Endothelial cell of umbilical vein (primary cell): ENCODE results near the gene ERAL1. TPM values are rescaled to one million over a fixed set of nuclear protein-coding genes. Genes with fewer than 3 reads are reported as not detected.

Experiments
- BruUV-seq: library from RNA; stranded (reverse); fragments of 400-500 nt; replicated peaks from 2 replicates; lab custom pipeline; 2021; lab: Mats Ljungman, UMichigan
- CTCF ChIA-PET: fragments of 300-600, 350-600 bp; sonication (Branson Sonifier 250); formaldehyde crosslinking; loops from one replicate; lab custom pipeline; 2021; ENCODE audit warnings: antibody characterized with exemption, inconsistent platforms; lab: Charles Lee
- POLR2A ChIA-PET: fragments of 300-600, 350-600 bp; sonication (Branson Sonifier 250); formaldehyde crosslinking; loops from one replicate; lab custom pipeline; 2021; ENCODE audit warnings: antibody characterized with exemption, inconsistent platforms; lab: Charles Lee
- DNase-seq: peaks from one replicate; pipeline ENCODE4 v3.0.0-alpha.2; 2011; ENCODE audit warnings: low read depth, low spot score
- FAIRE-seq: peaks from 2 replicates; lab custom pipeline; 2011; peaks lifted over from hg19 to GRCh38; lab: Jason Lieb, UNC
- H2AFZ ChIP-seq: 2 replicates; pipeline ENCODE4 v1.6.0; 2012; ENCODE audit warnings: low read depth, low read length, control low read depth, inconsistent platforms
- H3K27ac ChIP-seq: 2 replicates; pipeline ENCODE4 v1.5.1; 2011; ENCODE audit warnings: low read depth, mild to moderate bottlenecking, control low read depth, low read length, moderate library complexity; ENCODE audit not compliant: insufficient read depth
- H3K27me3 ChIP-seq, 2 experiments: 2 replicates each; pipeline versions ENCODE4 v1.6.0 to v1.6.1; 2011; ENCODE audit warnings: low read length in 2 of 2, mixed read lengths in 1 of 2; ENCODE audit not compliant: control insufficient read depth in 2 of 2, insufficient read depth in 2 of 2
- H3K36me3 ChIP-seq, 2 experiments: 2 replicates in 1 of 2; 3 replicates in 1 of 2; pipeline ENCODE4 v1.5.1; 2011; ENCODE audit warnings: low read length in 2 of 2, mild to moderate bottlenecking in 1 of 2, moderate library complexity in 1 of 2; ENCODE audit not compliant: control insufficient read depth in 2 of 2, insufficient read depth in 2 of 2; ENCODE audit errors: extremely low read depth in 1 of 2
- H3K4me1 ChIP-seq: 3 replicates; pipeline ENCODE4 v1.5.1; 2011; ENCODE audit warnings: mild to moderate bottlenecking, low read length; ENCODE audit not compliant: control insufficient read depth, insufficient read depth; ENCODE audit errors: extremely low read depth
- H3K4me2 ChIP-seq: 2 replicates; pipeline ENCODE4 v1.6.1; 2011; ENCODE audit warnings: low read length, control low read depth, mixed read lengths; ENCODE audit not compliant: insufficient read depth
- H3K4me3 ChIP-seq, 3 experiments: fragments of 200-600 bp in 1 of 3; sonication (generic), shearing (Covaris generic) in 1 of 3; replicated peaks in 1 of 3; 2 replicates each; pipeline ENCODE4 v1.5.1; 2011 to 2016; ENCODE audit warnings: control low read depth in 3 of 3, low read length in 3 of 3, mild to moderate bottlenecking in 2 of 3, inconsistent platforms in 1 of 3, low read depth in 1 of 3, moderate library complexity in 1 of 3; ENCODE audit not compliant: insufficient read depth in 1 of 3
- H3K79me2 ChIP-seq: 2 replicates; pipeline ENCODE4 v1.6.0; 2012; ENCODE audit warnings: low read length, inconsistent platforms; ENCODE audit not compliant: control insufficient read depth, insufficient read depth
- H3K9ac ChIP-seq: replicated peaks from 2 replicates; pipeline ENCODE3; 2011; ENCODE audit warnings: low read length, control low read depth; ENCODE audit not compliant: insufficient read depth; ENCODE audit errors: extremely low read depth
- H3K9me1 ChIP-seq: replicated peaks from 3 replicates; pipeline ENCODE4 v1.6.0; 2011; ENCODE audit warnings: mild to moderate bottlenecking, low read length; ENCODE audit not compliant: control insufficient read depth, insufficient read depth; ENCODE audit errors: extremely low read depth
- H3K9me3 ChIP-seq: replicated peaks from 2 replicates; pipeline ENCODE4 v1.5.1; 2012; ENCODE audit warnings: low read length, inconsistent platforms; ENCODE audit not compliant: control insufficient read depth, insufficient read depth
- H4K20me1 ChIP-seq: replicated peaks from 2 replicates; pipeline ENCODE3; 2011; ENCODE audit warnings: mild to moderate bottlenecking, low read length; ENCODE audit not compliant: control insufficient read depth, insufficient read depth; ENCODE audit errors: extremely low read depth
- EZH2 ChIP-seq: IDR thresholded peaks from 2 replicates; pipeline ENCODE4 v1.6.1; 2012; ENCODE audit warnings: borderline replicate concordance, low read depth, mild to moderate bottlenecking, moderate library complexity, low read length, inconsistent platforms; ENCODE audit not compliant: severe bottlenecking
- FOS ChIP-seq: IDR thresholded peaks from 2 replicates; pipeline ENCODE4 v1.6.1; 2011; ENCODE audit warnings: mild to moderate bottlenecking, low read length, moderate library complexity, borderline replicate concordance; ENCODE audit not compliant: insufficient read depth
- GATA2 ChIP-seq: IDR thresholded peaks from 2 replicates; pipeline ENCODE4 v1.7.0; 2011; ENCODE audit warnings: low read depth, mild to moderate bottlenecking, moderate library complexity, mixed read lengths, low read length; ENCODE audit not compliant: insufficient read length, insufficient read depth
- JUN ChIP-seq: IDR thresholded peaks from 2 replicates; pipeline ENCODE4 v1.6.1; 2011; ENCODE audit warnings: borderline replicate concordance, low read depth; ENCODE audit not compliant: insufficient read length, insufficient read depth
- MYC ChIP-seq: IDR thresholded peaks from one replicate; pipeline ENCODE4 v1.6.1; 2011; ENCODE audit warnings: mild to moderate bottlenecking, low read depth, low read length
- POLR2A ChIP-seq: IDR thresholded peaks from 2 replicates; pipeline ENCODE4 v1.6.1; 2012; ENCODE audit warnings: low read depth, mild to moderate bottlenecking, control low read depth, low read length
- POLR2AphosphoS5 ChIP-seq: IDR thresholded peaks from 2 replicates; pipeline ENCODE4 v1.6.1; 2012; ENCODE audit warnings: low read depth, mild to moderate bottlenecking, control low read depth, low read length, moderate library complexity; ENCODE audit not compliant: insufficient read depth
- dilution Hi-C: fragments of 300-500 bp; cut with MboI; formaldehyde crosslinking; loops from one replicate; pipeline ENCODE4 v1.15.0; 2019; ENCODE audit warnings: low sequenced_read_pairs; ENCODE audit not compliant: extremely low pct_ligation_motif_present
- intact Hi-C: fragments of 100-400 bp; cut with micrococcal nuclease; formaldehyde crosslinking; loops from one replicate; pipeline ENCODE4 v1.10.0; 2022
- polyA plus RNA-seq, 4 experiments: library from polyadenylated mRNA; depleted of rRNA in 3 of 4; stranded (reverse) in 3 of 4; unstranded in 1 of 4; fragments of >200 nt; gene quantifications; 2 replicates each; pipeline versions ENCODE4 v1.2.1 to v1.2.3, GENCODE V29; 2011 to 2012; ENCODE audit warnings: missing spikeins in 1 of 4
- total RNA-seq: library from RNA; stranded (reverse); gene quantifications from 2 replicates; pipeline ENCODE4 v1.2.3, GENCODE V29; 2021
- TF ChIP-seq, protein P1 (sequence below): IDR thresholded peaks from 2 replicates; pipeline ENCODE4 v1.6.1; 2011; ENCODE audit not compliant: insufficient read depth, insufficient read length
- TF ChIP-seq, protein P2 (sequence below), 2 donors: IDR thresholded peaks; 1 replicate in 1 of 2; 2 replicates in 1 of 2; pipeline ENCODE4 v1.5.1; 2011; ENCODE audit warnings: low read length in 2 of 2, mild to moderate bottlenecking in 2 of 2, moderate library complexity in 2 of 2, control low read depth in 1 of 2, inconsistent platforms in 1 of 2, low read depth in 1 of 2; ENCODE audit not compliant: insufficient read depth in 1 of 2; ENCODE audit errors: extremely low read depth in 1 of 2

The ERAL1 gene
- total and polyA plus RNA-seq, 2 donors (not counting 3 experiments of a cell fraction or from before 2014, with no cell fraction given) = 58.0 to 86.6 TPM

DNA sequence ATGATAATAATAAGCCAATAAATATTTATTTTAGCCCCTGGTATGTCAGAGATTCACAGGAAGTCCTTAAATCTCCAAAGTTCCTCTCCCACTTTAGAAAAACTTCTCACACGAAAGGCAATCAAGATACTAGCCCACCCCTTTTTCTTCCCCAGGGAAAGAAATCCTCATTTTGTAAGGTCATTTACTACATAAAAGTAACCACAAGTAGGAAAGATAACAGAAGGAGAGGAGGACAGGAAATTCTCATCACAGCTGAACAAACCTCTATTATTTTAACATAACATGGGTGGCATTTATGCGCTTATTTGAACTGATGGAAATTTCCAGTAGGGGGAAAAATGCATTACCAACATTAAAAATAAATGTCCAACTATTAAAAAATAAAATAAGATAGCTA, 15.6 kb upstream of the ERAL1 start:
- DNase-seq (peak; percentile 54), FAIRE-seq (no peak)
- Histone ChIP-seq H3K4me1 (peaks cover 19% of the 10 kb centered on the region), H3K4me2 (peak overlapping the region; percentile 42), H3K36me3 (no peaks in the 10 kb centered on the region), H3K27ac (no peak overlapping the region), H3K4me3 (no peak overlapping the region), H3K9ac (no peak overlapping the region), H2AFZ (no peak overlapping the region), H3K27me3 (no peaks in the 10 kb centered on the region), H3K9me3 (no peaks in the 10 kb centered on the region), H3K9me1 (no peaks in the 10 kb centered on the region), H3K79me2 (peaks cover 71% of the 10 kb centered on the region), H4K20me1 (peaks cover 3% of the 10 kb centered on the region)
- dilution Hi-C loops (no loop called here), intact Hi-C loops (no loop called here)
- TF ChIP-seq POLR2A = no peak
- no peak for TF ChIP-seq JUN
- TF ChIP-seq, protein P1, sequence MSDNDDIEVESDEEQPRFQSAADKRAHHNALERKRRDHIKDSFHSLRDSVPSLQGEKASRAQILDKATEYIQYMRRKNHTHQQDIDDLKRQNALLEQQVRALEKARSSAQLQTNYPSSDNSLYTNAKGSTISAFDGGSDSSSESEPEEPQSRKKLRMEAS = no peak
- TF ChIP-seq POLR2AphosphoS5 = no peak
- TF ChIP-seq MYC = no peak
- no peak for TF ChIP-seq GATA2
- no peak for TF ChIP-seq EZH2
- POLR2A ChIA-PET = no interaction called here
- CTCF ChIA-PET = interaction anchor here (1.1 to 7.3 kb wide), 2 partner anchors 42 to 76 kb away, joined by 4 to 130 read pairs; no protein-coding TSS in a partner anchor
- no TSS peak for BruUV-seq

DNA sequence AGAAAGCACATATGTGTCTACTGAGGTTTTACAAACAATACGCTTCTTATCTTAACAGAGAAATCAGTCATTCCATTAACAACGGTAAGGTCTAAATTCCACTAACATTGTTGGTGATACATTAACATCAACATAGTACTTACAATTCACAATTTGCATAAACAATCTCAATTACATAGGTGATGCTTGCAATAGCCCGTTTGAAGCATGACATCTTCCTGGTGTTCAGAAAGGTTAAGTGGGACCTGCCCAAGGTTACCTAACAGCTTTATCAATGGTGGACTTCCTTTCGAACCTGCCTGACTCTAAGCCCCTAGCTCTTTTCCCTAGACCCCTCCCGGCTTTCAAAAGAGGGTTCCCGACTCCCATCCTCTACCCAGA, 12.9 kb upstream of the ERAL1 start:
- ChIA-PET POLR2A (interaction anchor here (1.2 to 1.7 kb wide), 3 partner anchors 29 to 99 kb away, joined by 4 to 8 read pairs (median 6); no protein-coding TSS in a partner anchor), CTCF (interaction anchor here (0.6 to 7.3 kb wide), 16 partner anchors 10 to 275 kb away, joined by 3 to 130 read pairs (median 5); partner anchors contain the start of genes FLOT2 and TLCD1)
- Histone ChIP-seq H3K4me2 (peak overlapping the region; percentile 91), H3K27ac (peak overlapping the region; percentile 54), H3K9me3 (no peaks in the 10 kb centered on the region), H3K9me1 (no peaks in the 10 kb centered on the region), H3K79me2 (peaks cover 49% of the 10 kb centered on the region), H3K4me1 (peaks cover 19% of the 10 kb centered on the region), H4K20me1 (no peaks in the 10 kb centered on the region), H3K36me3 (no peaks in the 10 kb centered on the region), H2AFZ (peak overlapping the region; percentile 83), H3K9ac (peak overlapping the region; percentile 74), H3K27me3 (no peaks in the 10 kb centered on the region), H3K4me3 (peak overlapping the region; percentile 38 to 70 (median 65))
- BruUV-seq = no TSS peak
- dilution Hi-C loops (no loop called here), intact Hi-C loops (loop anchor here (1.0 kb wide), 2 partner anchors 30 to 79 kb away; no protein-coding TSS in a partner anchor)
- peak; percentile 53 for DNase-seq
- TF ChIP-seq GATA2 (no peak), FOS (no peak), JUN (no peak), POLR2AphosphoS5 (no peak), POLR2A (no peak), EZH2 (no peak), MYC (no peak)
- TF ChIP-seq, protein P1 = no peak
- TF ChIP-seq, protein P2, sequence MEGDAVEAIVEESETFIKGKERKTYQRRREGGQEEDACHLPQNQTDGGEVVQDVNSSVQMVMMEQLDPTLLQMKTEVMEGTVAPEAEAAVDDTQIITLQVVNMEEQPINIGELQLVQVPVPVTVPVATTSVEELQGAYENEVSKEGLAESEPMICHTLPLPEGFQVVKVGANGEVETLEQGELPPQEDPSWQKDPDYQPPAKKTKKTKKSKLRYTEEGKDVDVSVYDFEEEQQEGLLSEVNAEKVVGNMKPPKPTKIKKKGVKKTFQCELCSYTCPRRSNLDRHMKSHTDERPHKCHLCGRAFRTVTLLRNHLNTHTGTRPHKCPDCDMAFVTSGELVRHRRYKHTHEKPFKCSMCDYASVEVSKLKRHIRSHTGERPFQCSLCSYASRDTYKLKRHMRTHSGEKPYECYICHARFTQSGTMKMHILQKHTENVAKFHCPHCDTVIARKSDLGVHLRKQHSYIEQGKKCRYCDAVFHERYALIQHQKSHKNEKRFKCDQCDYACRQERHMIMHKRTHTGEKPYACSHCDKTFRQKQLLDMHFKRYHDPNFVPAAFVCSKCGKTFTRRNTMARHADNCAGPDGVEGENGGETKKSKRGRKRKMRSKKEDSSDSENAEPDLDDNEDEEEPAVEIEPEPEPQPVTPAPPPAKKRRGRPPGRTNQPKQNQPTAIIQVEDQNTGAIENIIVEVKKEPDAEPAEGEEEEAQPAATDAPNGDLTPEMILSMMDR (IDR thresholded peaks at IDR 0.05; ENCODE audit: extremely low read depth in 1 of 2, insufficient read depth in 1 of 2, low read depth in 1 of 2, low read length in 2 of 2) = no peak
- peak; percentile 63 for FAIRE-seq
